Measurements from ENCODE around the gene TACC2. TPM values are rescaled to one million over a fixed set of nuclear protein-coding genes. Genes with fewer than 3 reads are reported as not detected.

The TACC2 gene
- total RNA-seq, 1 donor from 2014 or later, result 10.7 TPM

DNA sequence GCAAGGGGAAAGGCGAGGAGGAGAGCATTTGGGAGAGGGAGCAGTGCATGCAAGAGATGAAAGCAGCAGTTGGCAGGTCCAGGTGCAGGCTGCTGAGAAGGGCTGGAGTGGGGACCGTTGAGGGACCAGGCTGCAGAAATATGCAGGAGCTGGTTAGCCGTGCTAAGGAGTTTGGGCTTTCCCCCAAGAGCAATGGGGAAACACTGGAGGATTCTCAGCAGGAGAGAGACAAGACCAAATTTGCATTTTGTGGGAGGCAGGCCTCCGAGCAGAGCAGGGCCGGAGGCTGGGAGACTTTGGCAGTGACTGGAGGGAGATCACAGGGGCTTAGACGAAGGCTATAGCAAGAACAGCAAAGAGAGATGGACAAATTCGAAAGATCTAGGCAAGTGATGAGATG, 293.9 kb downstream of the TACC2 start:
- peaks cover 12% of the 10 kb centered on the region for H3K4me1 ChIP-seq
- no peaks in the 10 kb centered on the region for H3K36me3 ChIP-seq
- Mint-ChIP-seq H3K36me3 (no peaks in the 10 kb centered on the region), H3K27me3 (ENCODE audit: insufficient read depth, low read depth) (peaks cover 12% of the 10 kb centered on the region), H3K4me3 (no peak overlapping the region), H3K27ac (no peak overlapping the region), H3K9me3 (no peaks in the 10 kb centered on the region), H3K4me1 (peaks cover 17% of the 10 kb centered on the region)
- H3K4me3 ChIP-seq, result no peak overlapping the region
- no peak overlapping the region for H2AFZ ChIP-seq (replicated peaks)
- no peaks in the 10 kb centered on the region for H3K79me2 ChIP-seq (ENCODE audit: low read depth)
- H3K27ac ChIP-seq, result no peak overlapping the region
- H3K27me3 ChIP-seq, result no peaks in the 10 kb centered on the region
- H3K9me3 ChIP-seq (ENCODE audit: low read depth), result no peaks in the 10 kb centered on the region
- no peak for DNase-seq (ENCODE audit: low spot score)
- no peak overlapping the region for H3K9ac ChIP-seq
- no peak overlapping the region for H3K4me2 ChIP-seq
- no peak for TF ChIP-seq EZH2 (IDR thresholded peaks at IDR 0.05)
- TF ChIP-seq, protein P1, sequence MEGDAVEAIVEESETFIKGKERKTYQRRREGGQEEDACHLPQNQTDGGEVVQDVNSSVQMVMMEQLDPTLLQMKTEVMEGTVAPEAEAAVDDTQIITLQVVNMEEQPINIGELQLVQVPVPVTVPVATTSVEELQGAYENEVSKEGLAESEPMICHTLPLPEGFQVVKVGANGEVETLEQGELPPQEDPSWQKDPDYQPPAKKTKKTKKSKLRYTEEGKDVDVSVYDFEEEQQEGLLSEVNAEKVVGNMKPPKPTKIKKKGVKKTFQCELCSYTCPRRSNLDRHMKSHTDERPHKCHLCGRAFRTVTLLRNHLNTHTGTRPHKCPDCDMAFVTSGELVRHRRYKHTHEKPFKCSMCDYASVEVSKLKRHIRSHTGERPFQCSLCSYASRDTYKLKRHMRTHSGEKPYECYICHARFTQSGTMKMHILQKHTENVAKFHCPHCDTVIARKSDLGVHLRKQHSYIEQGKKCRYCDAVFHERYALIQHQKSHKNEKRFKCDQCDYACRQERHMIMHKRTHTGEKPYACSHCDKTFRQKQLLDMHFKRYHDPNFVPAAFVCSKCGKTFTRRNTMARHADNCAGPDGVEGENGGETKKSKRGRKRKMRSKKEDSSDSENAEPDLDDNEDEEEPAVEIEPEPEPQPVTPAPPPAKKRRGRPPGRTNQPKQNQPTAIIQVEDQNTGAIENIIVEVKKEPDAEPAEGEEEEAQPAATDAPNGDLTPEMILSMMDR (IDR thresholded peaks at IDR 0.05), result no peak
- no peak for TF ChIP-seq EZH2phosphoT487 (IDR thresholded peaks at IDR 0.05)
- no peaks in the 10 kb centered on the region for H4K20me1 ChIP-seq (ENCODE audit: low read depth)
- H3F3A ChIP-seq (ENCODE audit: low read depth), result no peaks in the 10 kb centered on the region

DNA sequence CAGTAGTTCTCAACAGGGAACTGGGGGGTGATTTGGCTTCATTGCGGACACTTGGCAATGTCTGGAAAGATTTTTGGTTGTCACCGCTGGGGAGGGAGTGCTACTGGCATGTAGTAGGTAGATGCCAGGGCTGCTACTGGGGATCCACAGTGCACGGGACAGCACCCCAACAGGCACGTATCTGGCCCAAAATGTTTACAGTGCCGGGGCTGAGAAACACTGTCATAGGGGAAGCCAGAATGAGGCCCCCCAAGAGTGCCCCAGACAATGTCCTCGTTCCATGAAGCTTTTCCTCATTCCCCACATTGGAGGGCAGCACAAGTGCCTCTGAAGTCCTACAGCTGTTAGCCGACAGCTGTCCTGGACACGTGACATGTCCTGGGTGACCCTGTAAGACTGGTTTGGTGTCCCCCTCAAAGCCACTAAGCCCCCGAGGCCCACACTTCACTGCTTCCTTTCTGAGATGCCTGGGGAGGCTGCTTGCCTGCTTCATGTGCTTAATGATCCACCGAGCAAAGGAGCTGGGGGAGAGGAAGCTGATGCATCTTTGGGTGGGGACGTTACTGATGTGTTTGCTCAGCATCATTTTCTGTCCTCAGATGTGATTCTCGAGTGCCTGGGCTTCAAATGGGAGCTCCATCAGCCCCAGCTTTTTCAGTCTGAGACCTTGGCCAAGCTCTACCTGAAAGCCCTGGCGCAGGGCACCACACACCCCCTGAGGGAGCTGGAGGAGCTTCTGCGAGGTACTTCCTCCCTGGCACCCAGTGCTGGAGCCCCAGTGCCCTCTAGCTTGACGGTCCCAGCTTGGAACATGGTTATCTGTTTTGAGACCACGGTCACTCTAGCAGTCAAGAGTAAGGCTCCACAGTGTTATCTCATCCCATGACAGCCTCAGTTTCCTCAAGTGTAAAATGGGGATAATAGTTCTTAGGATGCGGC, 296.8 kb downstream of the TACC2 start:
- Mint-ChIP-seq H3K36me3 (no peaks in the 10 kb centered on the region), H3K9me3 (no peaks in the 10 kb centered on the region), H3K4me3 (no peak overlapping the region), H3K4me1 (peaks cover 20% of the 10 kb centered on the region), H3K27me3 (ENCODE audit: insufficient read depth, low read depth) (peaks cover 4% of the 10 kb centered on the region), H3K27ac (no peak overlapping the region)
- Histone ChIP-seq H4K20me1 (ENCODE audit: low read depth) (no peaks in the 10 kb centered on the region), H3K79me2 (ENCODE audit: low read depth) (no peaks in the 10 kb centered on the region), H3K27ac (no peak overlapping the region), H3F3A (ENCODE audit: low read depth) (no peaks in the 10 kb centered on the region), H2AFZ (replicated peaks) (no peak overlapping the region), H3K4me2 (no peak overlapping the region), H3K27me3 (no peaks in the 10 kb centered on the region), H3K4me3 (no peak overlapping the region), H3K4me1 (peaks cover 12% of the 10 kb centered on the region), H3K36me3 (no peaks in the 10 kb centered on the region), H3K9ac (no peak overlapping the region), H3K9me3 (ENCODE audit: low read depth) (no peaks in the 10 kb centered on the region)
- no peak for DNase-seq (ENCODE audit: low spot score)
- TF ChIP-seq EZH2phosphoT487 (IDR thresholded peaks at IDR 0.05) (no peak), EZH2 (IDR thresholded peaks at IDR 0.05) (no peak)
- TF ChIP-seq, protein P1 (IDR thresholded peaks at IDR 0.05), result no peak

DNA sequence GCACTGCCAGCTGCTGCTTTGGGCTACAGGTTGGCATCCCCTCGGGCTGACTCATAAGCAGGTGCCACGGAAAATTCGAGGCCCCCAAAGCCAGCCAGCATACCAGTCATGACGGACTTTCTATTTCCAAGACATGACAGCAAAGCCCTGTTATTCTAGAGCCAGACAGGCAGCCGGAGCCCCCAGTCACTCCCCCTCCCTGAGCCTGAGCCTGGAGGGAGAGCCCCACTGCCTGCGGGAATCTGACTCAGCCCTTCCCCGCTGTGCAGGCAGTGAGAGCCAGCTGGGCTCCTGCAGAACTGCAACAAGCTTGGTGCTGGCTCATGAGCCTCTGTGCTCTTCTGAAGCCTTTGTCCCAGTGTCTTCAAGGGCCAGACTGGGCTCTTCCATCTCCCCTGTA, 297.9 kb downstream of the TACC2 start:
- H3K27ac Mint-ChIP-seq, result no peak overlapping the region

More for the DNA sequence above, 297.9 kb downstream of the TACC2 start:
- H3F3A ChIP-seq (ENCODE audit: low read depth), result no peaks in the 10 kb centered on the region
- Mint-ChIP-seq H3K9me3 (no peaks in the 10 kb centered on the region), H3K27me3 (ENCODE audit: insufficient read depth, low read depth) (peaks cover 4% of the 10 kb centered on the region), H3K4me1 (peaks cover 12% of the 10 kb centered on the region), H3K36me3 (no peaks in the 10 kb centered on the region), H3K4me3 (no peak overlapping the region)
- H4K20me1 ChIP-seq (ENCODE audit: low read depth), result no peaks in the 10 kb centered on the region
- H3K9me3 ChIP-seq (ENCODE audit: low read depth), result no peaks in the 10 kb centered on the region
- H2AFZ ChIP-seq (replicated peaks), result no peak overlapping the region
- H3K79me2 ChIP-seq (ENCODE audit: low read depth), result no peaks in the 10 kb centered on the region
- no peak overlapping the region for H3K4me3 ChIP-seq
- no peaks in the 10 kb centered on the region for H3K27me3 ChIP-seq
- no peak overlapping the region for H3K27ac ChIP-seq
- no peak for TF ChIP-seq EZH2 (IDR thresholded peaks at IDR 0.05)
- TF ChIP-seq, protein P1 (IDR thresholded peaks at IDR 0.05), result no peak
- TF ChIP-seq EZH2phosphoT487 (IDR thresholded peaks at IDR 0.05), result no peak
- H3K4me1 ChIP-seq, result peaks cover 8% of the 10 kb centered on the region
- H3K36me3 ChIP-seq, result no peaks in the 10 kb centered on the region
- H3K9ac ChIP-seq, result no peak overlapping the region
- no peak overlapping the region for H3K4me2 ChIP-seq
- peak; percentile 44 for DNase-seq (ENCODE audit: low spot score)
